Mesodermal cell (in vitro differentiated cells): ENCODE results near the gene ATN1.
"Not testable (repeated sequence)": the region's sequence is repeated elsewhere in the genome, so short reads cannot be mapped to it uniquely, and the experiment has no call there.

ENCODE experiments used
- H3K27ac ChIP-seq: 2 replicates; pipeline ENCODE4 v1.7.0; 2013; ENCODE audit warnings: mild to moderate bottlenecking, low read depth, low read length, moderate library complexity; ENCODE audit not compliant: severe bottlenecking
- H3K36me3 ChIP-seq: 2 replicates; pipeline ENCODE4 v1.7.1; 2013; ENCODE audit warnings: mild to moderate bottlenecking, low read length, moderate library complexity; ENCODE audit not compliant: control insufficient read depth, insufficient read depth
- H3K4me1 ChIP-seq: one replicate; pipeline ENCODE4 v1.7.1; 2013; ENCODE audit warnings: mild to moderate bottlenecking, low read length; ENCODE audit not compliant: insufficient read depth, control insufficient read depth, poor library complexity, severe bottlenecking
- H3K4me3 ChIP-seq: 2 replicates; pipeline ENCODE4 v1.7.0; 2013; ENCODE audit warnings: low read length, control low read depth, mild to moderate bottlenecking; ENCODE audit not compliant: insufficient read depth, poor library complexity, severe bottlenecking; ENCODE audit errors: extremely low read depth
- H3K9me3 ChIP-seq: 2 replicates; pipeline ENCODE4 v1.7.1; 2013; ENCODE audit warnings: mild to moderate bottlenecking, low read length, moderate library complexity; ENCODE audit not compliant: control insufficient read depth
- WGBS, 2 experiments: methylation state at CpG; one replicate each; pipeline ENCODE4 v1.1.5; 2013; ENCODE audit warnings: missing lambda C conversion rate in 2 of 2; ENCODE audit not compliant: insufficient coverage in 2 of 2; 5-methylcytosine and 5-hydroxymethylcytosine counted together

ATN1 gene

GRCh38 chr12:6904280-6905276 is 23.2 kb upstream of the ATN1 start, which contains the start of gene LRRC23:
Gene LRRC23 (plus strand): TSS chr12:6904822. CDS start chr12:6905634, 812 bp downstream.
- H3K4me1 ChIP-seq, result peaks cover 14% of the 10 kb centered on the region
- H3K27ac ChIP-seq, result peak within 1 kb of the TSS; percentile 96
- peak within 1 kb of the TSS; percentile 54 for H3K4me3 ChIP-seq
- no peaks in the 10 kb centered on the region for H3K36me3 ChIP-seq
- H3K9me3 ChIP-seq, result no peaks in the 10 kb centered on the region
- WGBS, 2 experiments, result 5 to 7% methylated on average over 27 to 30 of the region's 34 CpGs

DNA sequence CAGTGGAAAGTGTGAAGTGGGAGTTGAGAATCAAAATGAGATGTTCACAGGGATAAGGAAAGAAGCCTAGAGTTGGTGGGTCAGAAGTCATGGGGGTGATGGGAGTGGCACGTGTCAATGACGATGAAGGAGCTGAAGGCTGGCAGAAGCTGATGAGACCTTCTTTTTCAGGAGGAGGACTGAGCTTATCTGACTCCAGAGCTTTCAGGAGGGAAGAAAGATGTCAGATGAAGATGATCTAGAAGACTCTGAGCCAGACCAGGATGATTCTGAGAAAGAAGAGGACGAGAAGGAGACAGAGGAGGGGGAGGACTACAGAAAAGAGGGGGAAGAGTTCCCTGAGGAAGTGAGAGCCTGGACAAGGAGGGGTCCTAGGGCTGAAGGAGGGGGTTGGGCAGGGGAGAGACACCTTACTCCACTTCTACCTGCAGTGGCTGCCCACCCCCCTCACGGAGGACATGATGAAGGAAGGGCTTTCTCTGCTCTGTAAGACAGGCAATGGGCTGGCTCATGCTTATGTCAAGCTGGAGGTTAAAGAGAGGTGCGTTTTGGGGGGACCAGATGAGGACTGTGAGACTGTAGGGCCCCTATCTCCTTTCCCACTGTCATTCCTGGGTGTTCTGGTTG is 22.2 kb upstream of the ATN1 start:
- Histone ChIP-seq H3K9me3 (no peaks in the 10 kb centered on the region), H3K27ac (peak overlapping the region; percentile 96), H3K36me3 (no peaks in the 10 kb centered on the region), H3K4me3 (peak overlapping the region; percentile 54), H3K4me1 (peaks cover 14% of the 10 kb centered on the region)
- WGBS, 2 experiments, result 64 to 68% methylated on average over 3 to 4 of the region's 5 CpGs

- H3K4me1 ChIP-seq, result peaks cover 14% of the 10 kb centered on the region
- H3K9me3 ChIP-seq, H3K27ac ChIP-seq, H3K4me3 ChIP-seq, H3K36me3 ChIP-seq: not testable (repeated sequence)
- WGBS, 2 experiments, result 85 to 93% methylated on average over 6 to 10 of the region's 11 CpGs
These were observed 19.6 kb upstream of the ATN1 start for GRCh38 chr12:6908141-6908540.

- Histone ChIP-seq H3K9me3 (no peaks in the 10 kb centered on the region), H3K27ac (no peak overlapping the region), H3K4me1 (peaks cover 7% of the 10 kb centered on the region), H3K36me3 (no peaks in the 10 kb centered on the region), H3K4me3 (no peak overlapping the region)
- WGBS, 2 experiments, result 88 to 100% methylated on average over 1 of the region's 4 CpGs
These were observed 18.2 kb upstream of the ATN1 start for GRCh38 chr12:6909421-6910145.

DNA sequence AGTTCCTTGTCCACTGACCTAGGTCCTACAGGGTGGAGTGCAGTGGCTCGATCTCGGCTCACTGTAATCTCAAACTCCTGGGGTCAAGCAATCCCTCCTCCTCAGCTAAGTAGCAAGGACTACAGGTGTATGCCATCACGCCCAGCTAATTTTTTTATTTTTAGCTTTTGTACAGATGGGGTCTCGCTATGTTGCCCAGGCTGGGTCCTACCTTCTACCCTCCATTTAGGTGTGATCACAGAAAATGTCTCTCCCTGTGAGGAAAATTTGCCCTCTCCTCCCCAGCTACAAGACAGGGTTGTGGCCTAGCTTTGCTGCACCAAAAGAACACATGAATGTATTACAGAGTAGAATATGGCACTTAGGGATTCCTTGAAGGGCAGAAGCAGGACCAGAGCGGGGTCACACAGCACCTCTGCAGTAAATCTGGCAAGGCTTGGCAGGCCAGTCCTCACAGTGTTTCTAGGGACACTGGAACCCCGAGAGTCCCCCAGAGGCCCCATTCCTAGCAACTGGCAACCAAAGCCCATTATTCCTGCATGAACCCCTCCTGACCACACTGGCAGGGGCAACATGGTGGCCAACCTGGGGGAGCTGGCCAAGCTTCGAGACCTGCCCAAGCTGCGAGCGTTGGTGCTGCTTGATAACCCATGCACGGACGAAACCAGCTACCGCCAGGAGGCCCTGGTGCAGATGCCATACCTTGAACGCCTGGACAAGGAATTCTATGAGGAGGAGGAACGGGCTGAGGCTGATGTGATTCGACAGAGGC is 15.4 kb upstream of the ATN1 start:
- H3K36me3 ChIP-seq, result peaks cover 11% of the 10 kb centered on the region

DNA sequence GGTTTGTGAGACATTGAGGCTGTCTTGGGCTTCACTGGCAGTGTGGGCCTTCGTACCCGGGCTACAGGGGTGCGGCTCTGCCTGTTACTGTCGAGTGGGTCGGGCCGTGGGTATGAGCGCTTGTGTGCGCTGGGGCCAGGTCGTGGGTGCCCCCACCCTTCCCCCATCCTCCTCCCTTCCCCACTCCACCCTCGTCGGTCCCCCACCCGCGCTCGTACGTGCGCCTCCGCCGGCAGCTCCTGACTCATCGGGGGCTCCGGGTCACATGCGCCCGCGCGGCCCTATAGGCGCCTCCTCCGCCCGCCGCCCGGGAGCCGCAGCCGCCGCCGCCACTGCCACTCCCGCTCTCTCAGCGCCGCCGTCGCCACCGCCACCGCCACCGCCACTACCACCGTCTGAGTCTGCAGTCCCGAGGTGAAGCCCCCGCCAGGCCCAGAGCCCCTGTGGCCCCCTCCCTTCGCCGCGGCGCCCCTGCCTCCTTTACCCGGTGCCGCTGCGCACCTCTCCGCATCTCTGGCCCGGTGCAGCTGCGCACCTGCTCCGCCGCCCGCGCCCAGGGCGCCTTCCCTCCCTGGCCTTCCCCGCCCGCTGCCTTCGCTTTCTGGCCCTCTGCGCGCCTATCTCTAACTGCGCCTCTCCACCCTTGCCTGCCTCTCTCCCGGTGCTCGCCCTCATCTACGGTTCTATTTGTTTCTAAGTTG is 13.4 kb upstream of the ATN1 start, which contains the start of gene ENO2:
Gene ENO2, plus strand, starts transcription at position 335 of the 701 bp plus-strand sequence. CDS start 1,253 bp downstream, outside the sequence.
- Histone ChIP-seq H3K36me3 (peaks cover 18% of the 10 kb centered on the region), H3K4me1 (peaks cover 21% of the 10 kb centered on the region), H3K4me3 (peak within 1 kb of the TSS; percentile 59), H3K27ac (no peak within 1 kb of the TSS), H3K9me3 (no peaks in the 10 kb centered on the region)
- 1 to 2% methylated on average over 45 to 57 of the region's 68 CpGs for WGBS, 2 experiments

More for the DNA sequence above, 15.4 kb upstream of the ATN1 start:
- H3K4me1 ChIP-seq, result peaks cover 19% of the 10 kb centered on the region
- no peak overlapping the region for H3K27ac ChIP-seq
- H3K4me3 ChIP-seq, result no peak overlapping the region
- 94 to 97% methylated on average over 13 to 14 of the region's 15 CpGs for WGBS, 2 experiments
- no peaks in the 10 kb centered on the region for H3K9me3 ChIP-seq

GRCh38 chr12:6914947-6915788 is 12.6 kb upstream of the ATN1 start:
- no peaks in the 10 kb centered on the region for H3K9me3 ChIP-seq
- H3K4me3 ChIP-seq, result peak overlapping the region; percentile 59
- 4 to 18% methylated on average over 5 to 8 of the region's 29 CpGs for WGBS, 2 experiments
- peaks cover 25% of the 10 kb centered on the region for H3K36me3 ChIP-seq
- H3K27ac ChIP-seq, result no peak overlapping the region
- H3K4me1 ChIP-seq, result peaks cover 21% of the 10 kb centered on the region

- Histone ChIP-seq H3K4me3 (peak overlapping the region; percentile 27), H3K27ac (no peak overlapping the region), H3K4me1 (peaks cover 21% of the 10 kb centered on the region), H3K9me3 (no peaks in the 10 kb centered on the region), H3K36me3 (peaks cover 26% of the 10 kb centered on the region)
- WGBS, 2 experiments, result 82 to 86% methylated on average over 12 to 14 of the region's 14 CpGs
These were observed 11.9 kb upstream of the ATN1 start for GRCh38 chr12:6915789-6916285.
